CD4-positive, alpha-beta T cell treated with Interleukin-15 for 4 hours (primary cell): Measurements from ENCODE around the gene RBM44.
A peak's percentile ranks its signal among the peaks of the same experiment; 100 is the strongest.
"Not testable (repeated sequence)": the region's sequence is repeated elsewhere in the genome, so short reads cannot be mapped to it uniquely, and the experiment has no call there.

Experiments
- DNase-seq: peaks from one replicate; pipeline ENCODE4 v3.0.0-alpha.2; 2020; ENCODE audit warnings: low spot score

The RBM44 gene

GRCh38 chr2:237858294-237859081 lies 59.9 kb downstream of the RBM44 start:
- DNase-seq: peak; percentile 45

DNA sequence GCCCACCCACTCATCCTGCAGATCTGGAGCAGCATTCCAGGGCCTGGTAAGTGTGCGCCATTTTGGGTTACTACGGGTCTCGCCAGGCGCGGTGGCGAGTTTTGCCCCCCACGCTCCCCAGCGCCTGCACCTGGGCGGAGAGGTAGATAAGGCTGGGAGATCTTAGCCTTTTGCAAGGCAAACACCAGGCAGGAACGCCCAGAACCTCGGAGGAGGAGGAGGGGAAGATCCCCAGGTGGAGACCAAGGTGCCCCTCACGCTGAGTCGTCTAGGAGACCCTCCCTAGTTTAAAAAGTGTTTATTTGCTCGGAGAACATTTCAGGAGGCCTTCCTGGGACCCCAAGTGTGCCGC lies 60.5 kb downstream of the RBM44 start:
- no peak for DNase-seq

DNA sequence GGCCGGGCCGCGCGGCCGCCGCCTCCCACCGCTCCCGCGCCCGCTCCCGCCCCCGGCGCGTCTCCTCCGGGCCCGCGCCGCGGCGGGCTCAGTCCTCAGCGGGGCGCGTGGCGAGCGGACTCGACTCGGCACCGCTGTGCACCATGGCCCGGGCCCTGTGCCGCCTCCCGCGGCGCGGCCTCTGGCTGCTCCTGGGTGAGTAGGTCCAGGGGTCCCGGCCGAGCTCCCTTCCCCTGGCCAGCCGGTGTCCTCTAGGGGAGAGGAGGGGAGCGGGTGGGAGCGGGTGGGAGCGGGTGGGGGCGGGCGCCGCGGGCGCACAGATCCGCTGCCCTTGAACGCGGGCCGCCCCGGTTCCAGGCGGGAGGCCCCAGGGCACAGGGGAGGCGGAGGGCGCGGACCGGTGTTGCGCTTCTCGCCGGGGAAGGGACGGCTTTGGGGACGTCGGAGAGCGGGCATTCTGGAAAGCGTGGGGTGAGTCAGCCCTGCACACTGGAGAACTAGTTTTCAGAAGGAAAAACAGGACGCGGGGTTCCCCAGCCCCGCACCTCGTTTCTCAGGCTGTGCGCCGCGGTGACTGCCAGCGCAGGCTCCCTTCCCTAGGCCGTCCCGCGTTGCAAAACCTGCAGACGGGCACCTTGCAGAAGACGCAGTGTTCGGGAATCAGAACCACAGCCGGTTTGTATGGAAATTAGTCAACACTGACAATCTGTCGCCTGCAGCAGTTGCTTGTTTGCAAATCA lies 61.1 kb downstream of the RBM44 start, which contains the start of gene RAMP1:
RAMP1 (plus strand) TSS at position 91 of the 740 bp plus-strand sequence; CDS start at position 144, 53 bp downstream.
- no peak for DNase-seq

DNA sequence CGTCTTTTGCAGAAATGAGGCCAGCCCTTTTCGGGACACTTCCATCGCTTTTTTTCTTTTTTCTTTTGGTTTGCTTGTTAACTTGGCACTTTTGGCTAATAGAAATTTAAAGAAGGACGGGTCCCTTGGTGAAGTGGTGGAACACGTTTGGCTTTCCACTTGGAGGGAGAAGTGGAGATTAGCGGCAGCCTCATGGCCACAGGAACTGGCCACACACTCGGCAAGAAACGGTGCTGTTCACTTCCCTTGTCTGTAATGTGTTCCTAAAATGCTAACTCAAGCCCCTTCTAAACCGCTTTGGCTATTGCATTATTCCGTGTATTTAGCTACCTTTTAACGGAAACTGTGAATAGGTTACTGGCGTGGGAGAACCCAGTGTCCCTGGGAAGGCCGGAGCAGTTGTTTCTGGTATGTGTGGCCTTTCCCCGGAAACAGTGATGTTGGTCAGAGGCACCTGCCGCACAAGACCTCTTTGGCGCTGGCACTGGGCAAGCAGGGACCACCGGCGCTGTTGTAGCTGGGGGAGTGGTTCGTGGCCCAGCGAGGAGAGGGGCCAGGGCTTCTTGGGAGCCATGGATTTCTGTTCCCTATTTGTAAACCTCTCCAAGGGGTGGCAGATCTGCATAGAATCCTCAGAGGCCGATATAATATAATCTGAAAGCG lies 61.8 kb downstream of the RBM44 start:
- DNase-seq: no peak

DNA sequence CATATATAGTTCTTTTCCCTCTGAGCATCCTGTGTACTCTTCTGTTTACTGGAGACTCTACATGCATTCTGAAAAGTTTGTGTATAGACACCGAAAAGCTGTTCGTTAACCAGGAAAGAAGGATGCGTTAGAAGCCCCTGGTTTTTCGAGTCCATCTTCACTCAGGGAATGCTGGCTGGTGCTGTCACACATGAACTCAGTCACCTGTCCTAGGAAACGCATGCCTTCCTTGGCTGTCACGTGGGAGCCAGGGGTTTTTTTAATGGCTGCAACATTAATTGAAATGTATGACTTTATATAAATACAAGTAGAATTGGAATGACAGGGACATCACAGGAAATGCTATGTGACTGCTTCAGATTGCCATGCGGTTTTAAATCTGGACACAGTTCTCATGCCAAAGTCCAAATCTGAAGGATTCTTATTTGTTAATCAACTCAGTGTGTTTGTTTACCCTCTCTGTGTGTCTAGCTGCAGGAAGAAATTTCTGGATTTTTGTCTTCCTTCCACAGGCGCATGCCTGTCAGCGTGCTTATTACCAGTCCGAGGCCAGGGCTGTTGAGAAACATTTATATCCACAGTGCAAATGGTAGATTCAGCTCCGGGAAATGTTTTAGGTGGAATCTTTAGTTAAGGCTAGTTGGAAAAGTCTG lies 63.4 kb downstream of the RBM44 start:
- no peak for DNase-seq

- no peak for DNase-seq
Observed at GRCh38 chr2:237862528-237862895, 63.9 kb downstream of the RBM44 start.

DNA sequence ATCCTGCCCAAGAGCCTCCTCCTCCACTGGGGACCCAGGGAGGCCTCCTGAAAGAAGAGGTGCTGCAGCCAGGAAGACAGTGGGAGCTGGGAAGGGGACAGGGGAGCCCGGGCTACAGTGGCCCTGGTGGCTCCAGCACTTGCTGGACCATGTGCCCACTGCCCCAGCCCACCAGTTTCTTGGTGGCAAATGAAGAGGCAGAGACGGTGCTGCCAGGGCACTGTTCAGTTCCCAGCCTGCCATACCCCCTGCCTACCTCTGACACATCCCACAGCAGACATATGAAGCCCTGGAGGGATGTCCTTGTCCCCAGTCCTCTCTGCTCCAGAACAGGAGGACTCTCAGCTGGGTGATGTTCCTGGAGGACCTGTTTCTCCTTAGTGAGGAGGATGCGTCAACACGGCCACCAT lies 64.5 kb downstream of the RBM44 start:
- DNase-seq: no peak

- DNase-seq: no peak
Observed at GRCh38 chr2:237863689-237864443, 65.3 kb downstream of the RBM44 start.

DNA sequence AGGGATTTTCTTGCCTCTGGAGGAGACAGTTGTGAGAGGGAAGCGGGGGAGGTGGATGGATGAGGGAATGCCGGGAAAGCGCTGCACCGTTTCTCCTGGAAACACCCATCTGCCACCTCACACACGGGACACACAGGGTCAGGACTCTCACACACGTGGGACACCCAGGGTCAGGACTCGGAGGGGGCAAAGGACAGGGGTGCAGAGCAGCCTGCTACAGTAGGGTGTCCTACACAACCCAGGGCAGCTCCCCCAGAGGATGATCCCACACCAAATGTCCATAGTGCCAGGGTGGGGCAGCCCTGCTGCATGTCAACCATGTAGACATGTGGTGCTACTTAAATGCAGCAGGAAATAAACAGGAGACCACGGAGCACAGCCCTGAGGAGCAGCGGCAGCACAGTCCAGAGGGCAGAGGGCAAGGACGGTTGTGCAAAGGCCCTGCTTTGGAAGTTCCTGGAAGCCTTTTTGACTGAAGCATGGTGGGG lies 65.9 kb downstream of the RBM44 start:
- no peak for DNase-seq

- DNase-seq: no peak
Observed at GRCh38 chr2:237864940-237865622, 66.5 kb downstream of the RBM44 start.

DNA sequence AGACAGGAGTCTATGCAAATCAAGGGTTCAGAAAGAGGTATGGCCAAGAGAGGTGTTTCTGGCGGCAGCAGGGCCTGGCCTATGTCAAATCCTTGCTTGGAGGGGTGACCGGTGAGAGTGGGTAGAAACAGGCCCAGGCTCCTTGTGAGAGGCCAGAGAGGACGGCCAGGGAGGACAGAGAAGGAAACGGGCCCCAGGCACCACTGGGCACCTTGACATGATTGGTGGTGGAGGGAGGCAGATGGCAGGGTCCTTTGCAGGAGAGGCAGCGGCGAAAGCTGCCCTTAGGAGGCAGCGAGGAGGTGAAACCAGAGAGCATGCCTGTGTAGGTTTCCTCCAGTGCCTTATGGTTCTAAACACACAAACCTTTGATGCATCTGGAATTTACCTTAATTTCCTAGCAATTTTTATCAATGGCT lies 67.1 kb downstream of the RBM44 start:
- no peak for DNase-seq

DNA sequence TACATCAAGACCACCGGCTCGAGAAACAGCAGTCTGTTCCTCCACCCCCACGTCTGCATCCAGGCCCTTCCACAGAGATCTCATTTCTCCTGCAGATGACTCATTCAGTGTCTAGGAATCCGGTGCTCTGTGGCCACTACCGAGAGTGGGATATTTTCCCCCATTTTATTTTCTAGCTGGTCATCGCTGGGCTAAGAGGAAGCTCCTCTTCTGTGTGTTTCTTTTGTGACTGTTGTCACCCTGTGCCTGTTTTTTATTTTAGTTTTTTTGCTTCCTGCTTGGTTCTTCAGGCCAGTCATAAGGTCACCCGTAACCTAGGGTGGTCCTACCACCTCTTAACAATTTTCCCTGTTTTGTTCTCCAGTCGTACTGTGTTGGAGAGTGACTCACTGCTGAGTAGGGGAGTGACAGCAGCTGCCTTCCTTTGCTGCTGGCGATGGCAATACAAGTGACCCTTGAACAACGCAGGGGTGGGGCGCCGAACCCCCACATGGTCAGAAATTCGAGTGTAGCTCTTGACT lies 67.6 kb downstream of the RBM44 start:
- DNase-seq: no peak

- DNase-seq: no peak
Observed at GRCh38 chr2:237867465-237867864, 68.9 kb downstream of the RBM44 start.

DNA sequence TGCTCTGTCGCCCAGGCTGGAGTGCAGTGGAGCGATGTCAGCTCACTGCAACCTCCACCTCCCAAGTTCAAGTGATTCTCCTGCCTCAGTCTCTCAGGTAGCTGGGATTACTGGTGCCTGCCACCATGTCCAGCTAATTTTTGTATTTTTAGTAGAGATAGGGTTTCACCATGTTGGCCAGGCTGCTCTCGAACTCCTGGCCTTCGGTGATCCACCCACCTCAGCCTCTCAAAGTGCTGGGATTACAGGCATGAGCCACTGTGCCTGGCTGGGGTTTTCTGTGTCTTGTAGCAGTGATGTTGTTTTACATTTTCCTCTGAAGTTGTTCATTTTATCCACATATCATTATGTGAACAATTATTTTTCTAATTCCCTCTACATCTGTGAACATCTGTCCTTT lies 69.5 kb downstream of the RBM44 start:
- DNase-seq: not testable (repeated sequence)

GRCh38 chr2:237868631-237869342 lies 70.2 kb downstream of the RBM44 start:
- no peak for DNase-seq

DNA sequence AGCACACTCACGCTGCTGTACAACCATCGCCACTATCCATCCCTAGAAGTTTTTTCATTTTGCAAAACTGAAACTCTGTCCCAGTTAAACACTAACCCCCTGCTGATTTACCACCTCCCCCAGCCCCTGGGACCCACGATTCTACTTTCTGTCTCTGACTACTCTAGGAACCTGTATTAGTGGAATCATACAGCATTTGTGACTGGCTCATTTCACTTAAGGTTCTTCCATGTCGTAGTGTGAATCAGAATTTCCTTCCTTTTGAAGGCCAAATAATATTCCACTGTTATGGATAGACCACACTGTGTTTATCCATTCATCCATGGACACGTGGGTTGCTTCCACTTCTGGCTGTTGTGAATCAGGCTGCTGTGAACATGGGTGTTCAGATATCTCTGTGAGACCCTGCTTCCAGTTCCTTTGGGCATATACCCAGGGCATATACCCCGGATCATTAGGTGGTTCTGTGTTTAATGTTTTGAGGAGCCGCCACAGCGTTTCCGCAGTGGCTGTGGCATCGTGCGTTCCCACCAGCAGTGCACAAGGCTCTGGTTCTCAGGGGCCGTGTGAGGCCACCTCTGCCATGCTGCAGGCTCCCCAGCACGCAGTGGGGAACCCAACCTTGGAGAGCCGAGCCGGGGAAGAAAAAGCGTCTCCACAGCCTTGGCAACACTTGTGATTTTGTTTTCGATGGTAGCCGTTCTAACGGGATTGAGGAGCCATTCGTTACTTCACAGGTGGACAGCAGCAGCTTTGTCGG lies 70.9 kb downstream of the RBM44 start:
- DNase-seq: no peak

DNA sequence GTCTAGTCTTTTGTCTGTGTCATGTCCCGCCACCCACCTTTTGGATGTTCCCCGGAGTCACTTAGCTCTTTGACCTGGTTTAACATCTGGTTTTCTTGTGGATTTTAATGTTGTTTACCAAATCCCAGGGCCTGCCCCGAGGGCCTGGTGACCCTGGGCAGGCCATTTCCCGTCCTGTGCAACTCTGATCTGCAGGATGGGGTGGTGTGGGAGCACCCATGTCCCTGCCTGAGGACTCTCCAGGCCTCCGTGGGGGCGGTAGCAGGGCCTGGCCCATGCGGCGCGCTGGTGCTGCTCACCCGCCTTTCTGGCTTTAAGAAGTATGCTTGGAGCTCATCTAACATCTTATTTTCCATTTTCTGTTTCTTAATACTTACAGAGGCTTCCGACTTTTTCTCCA lies 71.5 kb downstream of the RBM44 start:
- no peak for DNase-seq

DNA sequence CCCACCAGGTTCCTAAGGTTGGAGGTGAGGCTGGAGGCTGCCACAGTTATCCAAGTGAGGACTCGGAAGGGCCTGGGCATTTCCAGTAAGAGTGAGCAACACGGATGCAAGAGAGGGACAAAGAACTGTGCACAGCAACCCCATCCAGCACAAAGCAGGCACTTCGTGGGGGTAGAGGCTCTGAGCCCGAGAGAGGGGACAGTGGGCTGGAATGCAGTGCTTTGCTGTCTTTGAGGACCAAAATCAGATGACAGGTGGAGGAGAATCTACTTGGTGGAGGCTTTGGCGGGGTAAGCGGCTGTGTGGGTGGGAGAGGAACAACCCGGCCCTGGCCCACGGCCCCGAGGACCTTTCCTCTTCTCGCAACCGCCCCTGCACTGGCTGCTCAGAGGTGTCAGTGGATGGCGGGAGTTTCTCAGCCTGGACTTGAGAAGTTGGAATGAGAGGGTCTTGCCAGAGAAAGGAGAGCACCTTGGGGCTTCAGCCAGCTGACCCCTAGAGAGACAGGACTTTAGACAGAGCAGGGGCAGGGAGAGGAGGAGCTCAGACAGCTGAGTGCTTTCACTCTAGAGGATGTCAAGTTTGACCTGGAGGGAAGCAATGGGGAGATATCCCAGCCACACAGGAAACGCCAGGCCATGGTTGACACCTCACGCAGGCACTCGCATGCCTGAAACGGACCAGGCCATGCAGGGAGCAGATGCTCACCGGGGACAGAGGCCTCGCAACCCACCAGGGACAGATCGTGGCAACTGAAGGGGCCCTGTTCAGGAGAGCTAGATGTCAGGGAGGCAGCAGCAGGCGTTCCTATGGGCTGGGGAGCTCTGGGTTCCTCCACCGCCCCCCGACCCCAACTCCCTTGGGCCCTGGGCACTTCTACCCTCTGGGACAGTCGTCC lies 72.4 kb downstream of the RBM44 start:
- DNase-seq: no peak
